HG03108 (cell line): Measurements from ENCODE around the gene HOXA2.

ENCODE experiments used
- ATAC-seq: cut with Tn5 transposase; IDR thresholded peaks from one replicate; pipeline ENCODE4 v1.9.1; 2021; ENCODE audit warnings: moderate library complexity; ENCODE audit not compliant: unreplicated experiment

Gene HOXA2

GRCh38 chr7:27112955-27113949 lies 10.8 kb upstream of the HOXA2 start:
- no peak for ATAC-seq

GRCh38 chr7:27112361-27112760 lies 9.9 kb upstream of the HOXA2 start:
- ATAC-seq, result no peak

- no peak for ATAC-seq
These were observed 9.3 kb upstream of the HOXA2 start for GRCh38 chr7:27111751-27112277.

GRCh38 chr7:27111042-27111750 lies 8.7 kb upstream of the HOXA2 start:
- ATAC-seq, result no peak

GRCh38 chr7:27110186-27111031 lies 7.9 kb upstream of the HOXA2 start:
- ATAC-seq, result no peak

GRCh38 chr7:27109466-27110185 lies 7.1 kb upstream of the HOXA2 start:
- ATAC-seq, result no peak

- ATAC-seq, result no peak
These were observed 6.1 kb upstream of the HOXA2 start for GRCh38 chr7:27108390-27109127.

GRCh38 chr7:27107391-27108381 lies 5.2 kb upstream of the HOXA2 start:
- no peak for ATAC-seq

GRCh38 chr7:27106901-27107240 lies 4.4 kb upstream of the HOXA2 start:
- no peak for ATAC-seq

- no peak for ATAC-seq
These were observed 3.9 kb upstream of the HOXA2 start for GRCh38 chr7:27106181-27106900.

GRCh38 chr7:27105301-27106031 lies 3.0 kb upstream of the HOXA2 start:
- ATAC-seq, result no peak

- ATAC-seq, result no peak
These were observed 2.0 kb upstream of the HOXA2 start for GRCh38 chr7:27104341-27105058.

- no peak for ATAC-seq
These were observed 1.2 kb upstream of the HOXA2 start for GRCh38 chr7:27103489-27104226.

- no peak for ATAC-seq
These were observed 414 bp downstream of the HOXA2 start for GRCh38 chr7:27101957-27102580.
